GM23338 (cell line): ENCODE data around the gene LRP1B. TPM values are rescaled to one million over a fixed set of nuclear protein-coding genes. Genes with fewer than 3 reads are reported as not detected.

ENCODE experiments used
- ATAC-seq: fragments of 200-7000 bp; cut with Tn5 transposase; 3 replicates; pipeline ENCODE4 v1.9.1; 2020
- DNase-seq: peaks from one replicate; pipeline ENCODE4 v3.0.0-alpha.2; 2015; ENCODE audit warnings: low spot score
- H2AFZ ChIP-seq: fragments of 200-600 bp; sonication (generic); 2 replicates; pipeline ENCODE4 v1.8.0; 2016; ENCODE audit warnings: antibody characterized with exemption, mild to moderate bottlenecking, moderate library complexity
- H3F3A ChIP-seq: fragments of 200-600 bp; sonication (generic); replicated peaks from 2 replicates; pipeline ENCODE4 v1.8.0; 2017; ENCODE audit warnings: antibody characterized with exemption, mixed run types, low read depth
- H3K27ac ChIP-seq: fragments of 200-600 bp; sonication (generic); 2 replicates; pipeline ENCODE4 v1.6.1; 2016; ENCODE audit warnings: low read depth
- H3K27me3 ChIP-seq: fragments of 200-600 bp; sonication (generic); 2 replicates; pipeline ENCODE4 v1.8.0; 2016; ENCODE audit warnings: mild to moderate bottlenecking, mixed run types, moderate library complexity; ENCODE audit not compliant: insufficient read depth
- H3K36me3 ChIP-seq: fragments of 200-600 bp; sonication (generic); 2 replicates; pipeline ENCODE4 v1.8.0; 2016; ENCODE audit warnings: mild to moderate bottlenecking; ENCODE audit not compliant: insufficient read depth
- H3K4me1 ChIP-seq: fragments of 200-600 bp; sonication (generic); 2 replicates; pipeline ENCODE4 v1.8.0; 2016; ENCODE audit warnings: mild to moderate bottlenecking, moderate library complexity; ENCODE audit not compliant: insufficient read depth
- H3K4me2 ChIP-seq: fragments of 200-600 bp; sonication (generic); 2 replicates; pipeline ENCODE4 v1.7.1; 2017; ENCODE audit warnings: mixed run types
- H3K4me3 ChIP-seq: fragments of 200-600 bp; sonication (generic); 2 replicates; pipeline ENCODE4 v1.6.1; 2016; ENCODE audit warnings: mixed run types
- H3K79me2 ChIP-seq: fragments of 200-600 bp; sonication (generic); replicated peaks from 2 replicates; pipeline ENCODE4 v1.8.0; 2017; ENCODE audit warnings: mild to moderate bottlenecking; ENCODE audit not compliant: insufficient read depth
- H3K9me2 ChIP-seq: fragments of 200-600 bp; sonication (generic); 2 replicates; pipeline ENCODE4 v1.8.0; 2017; ENCODE audit not compliant: insufficient read depth
- H4K20me1 ChIP-seq: fragments of 200-600 bp; sonication (generic); replicated peaks from 2 replicates; pipeline ENCODE4 v1.8.0; 2017; ENCODE audit warnings: mild to moderate bottlenecking; ENCODE audit not compliant: insufficient read depth
- H3K27ac Mint-ChIP-seq: 2 replicates; pipeline ENCODE4 v1.8.0; 2020; ENCODE audit warnings: inconsistent platforms, mild to moderate bottlenecking, moderate library complexity, mixed read lengths
- H3K27me3 Mint-ChIP-seq: 3 replicates; pipeline ENCODE4 v1.8.0; 2022; ENCODE audit warnings: low read depth, mild to moderate bottlenecking, moderate library complexity, mixed read lengths, inconsistent platforms; ENCODE audit not compliant: insufficient read depth, poor library complexity
- H3K36me3 Mint-ChIP-seq: 3 replicates; pipeline ENCODE4 v1.8.0; 2021; ENCODE audit warnings: low read depth, mild to moderate bottlenecking, inconsistent platforms, moderate library complexity, mixed read lengths
- H3K4me1 Mint-ChIP-seq: 3 replicates; pipeline ENCODE4 v1.8.0; 2020; ENCODE audit warnings: mild to moderate bottlenecking, inconsistent platforms, mixed read lengths
- H3K4me3 Mint-ChIP-seq: 3 replicates; pipeline ENCODE4 v1.8.0; 2021; ENCODE audit warnings: moderate library complexity, mild to moderate bottlenecking, inconsistent platforms, mixed read lengths
- H3K9me3 Mint-ChIP-seq: 3 replicates; pipeline ENCODE4 v1.8.0; 2020; ENCODE audit warnings: moderate library complexity, mild to moderate bottlenecking, inconsistent platforms, mixed read lengths
- CREB1 ChIP-seq: fragments of 250-450 bp; sonication (Bioruptor Pico); IDR thresholded peaks from 2 replicates; pipeline ENCODE4 v1.5.0; 2020; ENCODE audit warnings: low read depth, mild to moderate bottlenecking, moderate library complexity
- ETS1 ChIP-seq: IDR thresholded peaks from 2 replicates; pipeline ENCODE4 v1.6.1; 2016; ENCODE audit warnings: antibody characterized with exemption
- EZH2 ChIP-seq: fragments of 200-600 bp; sonication (generic); IDR thresholded peaks from one replicate; pipeline ENCODE4 v1.8.0; 2017; ENCODE audit warnings: antibody characterized with exemption, mild to moderate bottlenecking, low read depth; ENCODE audit not compliant: unreplicated experiment
- EZH2phosphoT487 ChIP-seq: fragments of 200-600 bp; sonication (generic); IDR thresholded peaks from one replicate; pipeline ENCODE4 v1.8.1; 2018; ENCODE audit warnings: antibody characterized with exemption; ENCODE audit not compliant: unreplicated experiment
- JUNB ChIP-seq: IDR thresholded peaks from one replicate; pipeline ENCODE4 v1.6.1; 2016; ENCODE audit warnings: antibody characterized with exemption; ENCODE audit not compliant: unreplicated experiment
- NANOG ChIP-seq: IDR thresholded peaks from 2 replicates; pipeline ENCODE4 v1.6.1; 2016; ENCODE audit warnings: antibody characterized with exemption, borderline replicate concordance
- POLR2AphosphoS5 ChIP-seq: IDR thresholded peaks from 2 replicates; pipeline ENCODE4 v1.6.1; 2016; ENCODE audit warnings: antibody characterized with exemption, low read depth
- REST ChIP-seq: IDR thresholded peaks from one replicate; pipeline ENCODE4 v1.6.1; 2018; ENCODE audit warnings: antibody characterized with exemption; ENCODE audit not compliant: unreplicated experiment
- STAT1 ChIP-seq: IDR thresholded peaks from one replicate; pipeline ENCODE4 v1.6.1; 2016; ENCODE audit warnings: antibody characterized with exemption; ENCODE audit not compliant: unreplicated experiment
- ZNF114 ChIP-seq: fragments of 250-450 bp; sonication (Bioruptor Pico); IDR thresholded peaks from 2 replicates; pipeline ENCODE4 v1.5.0; 2020; ENCODE audit warnings: mild to moderate bottlenecking, moderate library complexity
- ZNF331 ChIP-seq: fragments of 250-450 bp; sonication (Bioruptor Pico); IDR thresholded peaks from 2 replicates; pipeline ENCODE4 v1.5.0; 2020; ENCODE audit warnings: low read depth, mild to moderate bottlenecking, moderate library complexity
- polyA plus RNA-seq: library from polyadenylated mRNA; unstranded; fragments of >200 nt; fragmentation: Nextera tagmentation; extraction: Ambion mirVana; gene quantifications from 2 replicates; pipeline ENCODE4 v1.2.1, GENCODE V29; 2016
- total RNA-seq: library from RNA; depleted of rRNA; stranded (reverse); fragments of >200 nt; shearing (Covaris generic); gene quantifications from 2 replicates; pipeline ENCODE4 v1.2.3, GENCODE V29; 2014
- TF ChIP-seq, protein P1 (sequence below), 2 experiments: fragments of 200-600 bp in 1 of 2; sonication (generic) in 1 of 2; conservative IDR thresholded peaks; 2 replicates each; pipeline versions ENCODE4 v1.5.1 to v1.6.1; 2016 to 2017; ENCODE audit warnings: antibody characterized with exemption in 2 of 2, low read depth in 2 of 2, mild to moderate bottlenecking in 2 of 2, moderate library complexity in 1 of 2
- TF ChIP-seq, protein P2 (sequence below): fragments of 250-450 bp; sonication (Bioruptor Pico); IDR thresholded peaks from 2 replicates; pipeline ENCODE4 v1.5.0; 2020; ENCODE audit warnings: mild to moderate bottlenecking, moderate library complexity

The LRP1B gene
- total and polyA plus RNA-seq, 2 experiments from 2014 or later = 0.15 to 0.97 TPM

DNA sequence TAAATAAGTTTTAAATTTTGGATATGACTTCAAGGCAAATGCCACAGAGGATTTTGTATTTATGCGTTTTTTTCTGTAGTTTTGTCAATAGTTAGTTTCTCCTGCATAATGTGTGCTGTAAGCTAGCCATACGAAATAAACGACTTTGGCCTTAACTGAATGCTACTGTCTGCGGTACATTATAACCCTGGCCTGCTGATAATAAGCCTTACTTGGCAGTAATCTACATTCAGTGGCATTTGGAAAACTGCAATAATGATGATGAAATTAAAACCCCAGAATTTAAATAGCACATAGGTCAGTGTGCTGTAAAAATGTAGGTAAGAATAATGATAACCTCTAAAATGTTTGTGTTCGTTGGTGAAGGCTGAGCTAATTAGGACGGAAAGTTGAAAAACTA, 88.8 kb downstream of the LRP1B start:
- H3K79me2 ChIP-seq = no peaks in the 10 kb centered on the region
- TF ChIP-seq STAT1 (no peak), NANOG (no peak), JUNB (no peak), ETS1 (no peak), POLR2AphosphoS5 (no peak), EZH2 (no peak), ZNF114 (CRISPR knock-in tag) (no peak), REST (no peak), ZNF331 (no peak), CREB1 (CRISPR knock-in tag) (no peak), EZH2phosphoT487 (no peak)
- TF ChIP-seq, protein P1, sequence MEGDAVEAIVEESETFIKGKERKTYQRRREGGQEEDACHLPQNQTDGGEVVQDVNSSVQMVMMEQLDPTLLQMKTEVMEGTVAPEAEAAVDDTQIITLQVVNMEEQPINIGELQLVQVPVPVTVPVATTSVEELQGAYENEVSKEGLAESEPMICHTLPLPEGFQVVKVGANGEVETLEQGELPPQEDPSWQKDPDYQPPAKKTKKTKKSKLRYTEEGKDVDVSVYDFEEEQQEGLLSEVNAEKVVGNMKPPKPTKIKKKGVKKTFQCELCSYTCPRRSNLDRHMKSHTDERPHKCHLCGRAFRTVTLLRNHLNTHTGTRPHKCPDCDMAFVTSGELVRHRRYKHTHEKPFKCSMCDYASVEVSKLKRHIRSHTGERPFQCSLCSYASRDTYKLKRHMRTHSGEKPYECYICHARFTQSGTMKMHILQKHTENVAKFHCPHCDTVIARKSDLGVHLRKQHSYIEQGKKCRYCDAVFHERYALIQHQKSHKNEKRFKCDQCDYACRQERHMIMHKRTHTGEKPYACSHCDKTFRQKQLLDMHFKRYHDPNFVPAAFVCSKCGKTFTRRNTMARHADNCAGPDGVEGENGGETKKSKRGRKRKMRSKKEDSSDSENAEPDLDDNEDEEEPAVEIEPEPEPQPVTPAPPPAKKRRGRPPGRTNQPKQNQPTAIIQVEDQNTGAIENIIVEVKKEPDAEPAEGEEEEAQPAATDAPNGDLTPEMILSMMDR (conservative IDR thresholded peaks at IDR 0.05; ENCODE audit: low read depth in 2 of 2) = no peak
- TF ChIP-seq, protein P2, sequence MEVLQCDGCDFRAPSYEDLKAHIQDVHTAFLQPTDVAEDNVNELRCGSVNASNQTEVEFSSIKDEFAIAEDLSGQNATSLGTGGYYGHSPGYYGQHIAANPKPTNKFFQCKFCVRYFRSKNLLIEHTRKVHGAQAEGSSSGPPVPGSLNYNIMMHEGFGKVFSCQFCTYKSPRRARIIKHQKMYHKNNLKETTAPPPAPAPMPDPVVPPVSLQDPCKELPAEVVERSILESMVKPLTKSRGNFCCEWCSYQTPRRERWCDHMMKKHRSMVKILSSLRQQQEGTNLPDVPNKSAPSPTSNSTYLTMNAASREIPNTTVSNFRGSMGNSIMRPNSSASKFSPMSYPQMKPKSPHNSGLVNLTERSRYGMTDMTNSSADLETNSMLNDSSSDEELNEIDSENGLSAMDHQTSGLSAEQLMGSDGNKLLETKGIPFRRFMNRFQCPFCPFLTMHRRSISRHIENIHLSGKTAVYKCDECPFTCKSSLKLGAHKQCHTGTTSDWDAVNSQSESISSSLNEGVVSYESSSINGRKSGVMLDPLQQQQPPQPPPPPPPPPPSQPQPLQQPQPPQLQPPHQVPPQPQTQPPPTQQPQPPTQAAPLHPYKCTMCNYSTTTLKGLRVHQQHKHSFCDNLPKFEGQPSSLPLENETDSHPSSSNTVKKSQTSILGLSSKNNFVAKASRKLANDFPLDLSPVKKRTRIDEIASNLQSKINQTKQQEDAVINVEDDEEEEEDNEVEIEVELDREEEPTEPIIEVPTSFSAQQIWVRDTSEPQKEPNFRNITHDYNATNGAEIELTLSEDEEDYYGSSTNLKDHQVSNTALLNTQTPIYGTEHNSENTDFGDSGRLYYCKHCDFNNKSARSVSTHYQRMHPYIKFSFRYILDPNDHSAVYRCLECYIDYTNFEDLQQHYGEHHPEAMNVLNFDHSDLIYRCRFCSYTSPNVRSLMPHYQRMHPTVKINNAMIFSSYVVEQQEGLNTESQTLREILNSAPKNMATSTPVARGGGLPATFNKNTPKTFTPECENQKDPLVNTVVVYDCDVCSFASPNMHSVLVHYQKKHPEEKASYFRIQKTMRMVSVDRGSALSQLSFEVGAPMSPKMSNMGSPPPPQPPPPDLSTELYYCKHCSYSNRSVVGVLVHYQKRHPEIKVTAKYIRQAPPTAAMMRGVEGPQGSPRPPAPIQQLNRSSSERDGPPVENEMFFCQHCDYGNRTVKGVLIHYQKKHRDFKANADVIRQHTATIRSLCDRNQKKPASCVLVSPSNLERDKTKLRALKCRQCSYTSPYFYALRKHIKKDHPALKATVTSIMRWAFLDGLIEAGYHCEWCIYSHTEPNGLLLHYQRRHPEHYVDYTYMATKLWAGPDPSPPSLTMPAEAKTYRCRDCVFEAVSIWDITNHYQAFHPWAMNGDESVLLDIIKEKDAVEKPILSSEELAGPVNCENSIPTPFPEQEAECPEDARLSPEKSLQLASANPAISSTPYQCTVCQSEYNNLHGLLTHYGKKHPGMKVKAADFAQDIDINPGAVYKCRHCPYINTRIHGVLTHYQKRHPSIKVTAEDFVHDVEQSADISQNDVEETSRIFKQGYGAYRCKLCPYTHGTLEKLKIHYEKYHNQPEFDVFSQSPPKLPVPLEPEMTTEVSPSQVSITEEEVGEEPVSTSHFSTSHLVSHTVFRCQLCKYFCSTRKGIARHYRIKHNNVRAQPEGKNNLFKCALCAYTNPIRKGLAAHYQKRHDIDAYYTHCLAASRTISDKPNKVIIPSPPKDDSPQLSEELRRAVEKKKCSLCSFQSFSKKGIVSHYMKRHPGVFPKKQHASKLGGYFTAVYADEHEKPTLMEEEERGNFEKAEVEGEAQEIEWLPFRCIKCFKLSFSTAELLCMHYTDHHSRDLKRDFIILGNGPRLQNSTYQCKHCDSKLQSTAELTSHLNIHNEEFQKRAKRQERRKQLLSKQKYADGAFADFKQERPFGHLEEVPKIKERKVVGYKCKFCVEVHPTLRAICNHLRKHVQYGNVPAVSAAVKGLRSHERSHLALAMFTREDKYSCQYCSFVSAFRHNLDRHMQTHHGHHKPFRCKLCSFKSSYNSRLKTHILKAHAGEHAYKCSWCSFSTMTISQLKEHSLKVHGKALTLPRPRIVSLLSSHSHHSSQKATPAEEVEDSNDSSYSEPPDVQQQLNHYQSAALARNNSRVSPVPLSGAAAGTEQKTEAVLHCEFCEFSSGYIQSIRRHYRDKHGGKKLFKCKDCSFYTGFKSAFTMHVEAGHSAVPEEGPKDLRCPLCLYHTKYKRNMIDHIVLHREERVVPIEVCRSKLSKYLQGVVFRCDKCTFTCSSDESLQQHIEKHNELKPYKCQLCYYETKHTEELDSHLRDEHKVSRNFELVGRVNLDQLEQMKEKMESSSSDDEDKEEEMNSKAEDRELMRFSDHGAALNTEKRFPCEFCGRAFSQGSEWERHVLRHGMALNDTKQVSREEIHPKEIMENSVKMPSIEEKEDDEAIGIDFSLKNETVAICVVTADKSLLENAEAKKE (CRISPR knock-in tag) = no peak
- H3K4me3 ChIP-seq = no peak overlapping the region
- H3K36me3 ChIP-seq = no peaks in the 10 kb centered on the region
- Mint-ChIP-seq H3K4me1 (peaks cover 42% of the 10 kb centered on the region), H3K27ac (no peak overlapping the region), H3K4me3 (no peak overlapping the region), H3K36me3 (no peaks in the 10 kb centered on the region), H3K9me3 (no peaks in the 10 kb centered on the region), H3K27me3 (no peaks in the 10 kb centered on the region)
- H4K20me1 ChIP-seq = no peaks in the 10 kb centered on the region
- no peaks in the 10 kb centered on the region for H3K9me2 ChIP-seq
- H3F3A ChIP-seq = no peaks in the 10 kb centered on the region
- no peak for DNase-seq
- ATAC-seq = no peak
- peaks cover 28% of the 10 kb centered on the region for H3K4me1 ChIP-seq
- no peak overlapping the region for H3K4me2 ChIP-seq
- no peaks in the 10 kb centered on the region for H3K27me3 ChIP-seq
- H2AFZ ChIP-seq = no peak overlapping the region
- H3K27ac ChIP-seq = no peak overlapping the region
